ENCODE results near the gene TEX52.

Gene TEX52

GRCh38 chr12:2824541-2824940 lies 32.3 kb downstream of the TEX52 start:
- TF ChIP-seq, protein P1, sequence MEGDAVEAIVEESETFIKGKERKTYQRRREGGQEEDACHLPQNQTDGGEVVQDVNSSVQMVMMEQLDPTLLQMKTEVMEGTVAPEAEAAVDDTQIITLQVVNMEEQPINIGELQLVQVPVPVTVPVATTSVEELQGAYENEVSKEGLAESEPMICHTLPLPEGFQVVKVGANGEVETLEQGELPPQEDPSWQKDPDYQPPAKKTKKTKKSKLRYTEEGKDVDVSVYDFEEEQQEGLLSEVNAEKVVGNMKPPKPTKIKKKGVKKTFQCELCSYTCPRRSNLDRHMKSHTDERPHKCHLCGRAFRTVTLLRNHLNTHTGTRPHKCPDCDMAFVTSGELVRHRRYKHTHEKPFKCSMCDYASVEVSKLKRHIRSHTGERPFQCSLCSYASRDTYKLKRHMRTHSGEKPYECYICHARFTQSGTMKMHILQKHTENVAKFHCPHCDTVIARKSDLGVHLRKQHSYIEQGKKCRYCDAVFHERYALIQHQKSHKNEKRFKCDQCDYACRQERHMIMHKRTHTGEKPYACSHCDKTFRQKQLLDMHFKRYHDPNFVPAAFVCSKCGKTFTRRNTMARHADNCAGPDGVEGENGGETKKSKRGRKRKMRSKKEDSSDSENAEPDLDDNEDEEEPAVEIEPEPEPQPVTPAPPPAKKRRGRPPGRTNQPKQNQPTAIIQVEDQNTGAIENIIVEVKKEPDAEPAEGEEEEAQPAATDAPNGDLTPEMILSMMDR (IDR thresholded peaks at IDR 0.05; ENCODE audit: insufficient read depth, low read length, missing control alignments): no peak
- CTCF ChIA-PET: interaction anchor here (1.0 to 3.5 kb wide), 4 partner anchors 9 to 40 kb away, joined by 3 to 15 read pairs (median 6); partner anchors contain the start of genes ITFG2 and NRIP2
- no peak overlapping the region for H3K4me3 ChIP-seq (ENCODE audit: low read depth, low read length)
- DNase-seq (ENCODE audit: low read depth, low spot score): no peak
- POLR2A ChIA-PET: no interaction called here

DNA sequence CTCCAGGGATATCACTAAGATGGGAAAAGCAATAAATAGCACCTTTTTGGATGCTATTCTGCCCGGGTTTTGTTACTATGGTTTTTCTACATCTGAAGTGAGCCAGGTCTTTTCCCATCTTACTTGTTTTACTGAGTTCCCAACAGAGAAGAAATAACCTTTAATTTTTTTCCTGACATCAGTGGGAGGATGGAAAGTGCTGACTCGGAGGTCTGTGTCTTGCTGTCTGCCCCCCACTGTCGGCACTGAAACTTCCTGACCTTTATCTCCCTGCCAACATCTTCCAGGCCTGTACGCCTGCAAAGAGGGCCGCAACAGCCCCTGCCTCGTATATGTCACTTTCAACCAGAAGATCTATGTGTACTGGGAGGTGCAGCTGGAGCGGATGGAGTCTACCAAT lies 33.4 kb downstream of the TEX52 start:
- ChIA-PET POLR2A (no interaction called here), CTCF (interaction anchor here (1.3 to 1.4 kb wide), 2 partner anchors 11 to 22 kb away, joined by 3 to 4 read pairs; partner anchors contain the start of gene ITFG2)
- H3K4me3 ChIP-seq (ENCODE audit: low read depth, low read length): no peak overlapping the region
- TF ChIP-seq, protein P1 (IDR thresholded peaks at IDR 0.05; ENCODE audit: insufficient read depth, low read length, missing control alignments): no peak
- DNase-seq (ENCODE audit: low read depth, low spot score): no peak

DNA sequence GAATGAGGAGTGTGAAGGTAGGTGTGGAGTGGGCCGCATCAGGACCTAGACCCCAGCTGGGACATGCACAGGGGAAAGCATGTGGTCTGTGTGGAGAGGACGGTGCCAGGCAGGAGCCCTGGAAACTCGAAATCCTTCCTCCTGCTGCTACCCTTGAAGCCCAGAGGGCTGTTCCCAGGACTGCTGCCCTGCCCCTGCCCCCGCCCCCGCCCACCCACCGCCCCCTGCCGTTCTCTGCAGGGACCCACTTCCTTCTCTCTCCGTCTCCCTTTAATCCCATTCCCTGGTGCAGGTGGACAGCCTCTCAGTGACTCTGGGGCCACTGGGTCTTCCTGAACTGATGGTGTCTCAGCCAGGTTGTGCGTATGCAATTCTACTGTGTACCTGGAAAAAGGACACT lies 36.4 kb downstream of the TEX52 start:
- TF ChIP-seq, protein P1 (IDR thresholded peaks at IDR 0.05; ENCODE audit: insufficient read depth, low read length, missing control alignments): no peak
- CTCF ChIA-PET: no interaction called here
- H3K4me3 ChIP-seq (ENCODE audit: low read depth, low read length): no peak overlapping the region
- POLR2A ChIA-PET: no interaction called here
- no peak for DNase-seq (ENCODE audit: low read depth, low spot score)

- DNase-seq (ENCODE audit: low read depth, low spot score): no peak
- POLR2A ChIA-PET: no interaction called here
- CTCF ChIA-PET: no interaction called here
- H3K4me3 ChIP-seq (ENCODE audit: low read depth, low read length): no peak overlapping the region
- TF ChIP-seq, protein P1 (IDR thresholded peaks at IDR 0.05; ENCODE audit: insufficient read depth, low read length, missing control alignments): no peak
These were observed 37.0 kb downstream of the TEX52 start for GRCh38 chr12:2819810-2820209.

GRCh38 chr12:2813214-2814185 lies 43.3 kb downstream of the TEX52 start:
- ChIA-PET POLR2A (interaction anchor here (1.0 to 1.7 kb wide), 3 partner anchors 9 to 221 kb away, joined by 3 to 7 read pairs (median 3); no protein-coding TSS in a partner anchor), CTCF (interaction anchor here (0.7 to 3.1 kb wide), 16 partner anchors 9 to 130 kb away, joined by 3 to 15 read pairs (median 6); partner anchors contain the start of gene FKBP4)
- peak overlapping the region; percentile 72 for H3K4me3 ChIP-seq (ENCODE audit: low read depth, low read length)
- peak; percentile 26 for DNase-seq (ENCODE audit: low read depth, low spot score)
- TF ChIP-seq, protein P1 (IDR thresholded peaks at IDR 0.05; ENCODE audit: insufficient read depth, low read length, missing control alignments): peak; percentile 73

All from AG04449 (cell line).